A673 (cell line): ENCODE measurements around the gene MSH2. TPM values are rescaled to one million over a fixed set of nuclear protein-coding genes. Genes with fewer than 3 reads are reported as not detected.
A peak's percentile ranks its signal among the peaks of the same experiment; 100 is the strongest.

Experiments
- BruUV-seq: library from RNA; stranded (reverse); fragments of 400-500 nt; replicated peaks from 2 replicates; lab custom pipeline; 2021; lab: Mats Ljungman, UMichigan
- CTCF ChIA-PET: fragments of 300-600 bp; sonication (Branson Sonifier 250); formaldehyde crosslinking; loops from one replicate; lab custom pipeline; 2022; ENCODE audit warnings: antibody characterized with exemption; lab: Charles Lee
- POLR2A ChIA-PET: fragments of 300-600 bp; sonication (Branson Sonifier 250); formaldehyde crosslinking; loops from one replicate; lab custom pipeline; 2022; ENCODE audit warnings: antibody characterized with exemption; ENCODE audit not compliant: low non-redundant PET; lab: Charles Lee
- DNase-seq: peaks from one replicate; pipeline ENCODE4 v3.0.0-alpha.2; 2015; ENCODE audit warnings: low spot score
- H3K27ac ChIP-seq: fragments of 200-600 bp; sonication (generic); 2 replicates; pipeline ENCODE4 v1.5.1; 2016; ENCODE audit warnings: mixed run types, low read depth, mild to moderate bottlenecking, mixed read lengths, antibody characterized with exemption, low read length; ENCODE audit not compliant: poor library complexity, severe bottlenecking
- H3K27me3 ChIP-seq: fragments of 200-600 bp; sonication (generic); replicated peaks from 2 replicates; pipeline ENCODE4 v1.6.1; 2017; ENCODE audit warnings: mixed run types, low read depth, mild to moderate bottlenecking, mixed read lengths, antibody characterized with exemption, low read length; ENCODE audit not compliant: insufficient read depth, poor library complexity
- H3K36me3 ChIP-seq: fragments of 200-600 bp; sonication (generic); 2 replicates; pipeline ENCODE4 v1.6.1; 2016; ENCODE audit warnings: mixed run types, mild to moderate bottlenecking, mixed read lengths, antibody characterized with exemption, low read length; ENCODE audit not compliant: insufficient read depth, poor library complexity, severe bottlenecking
- H3K4me1 ChIP-seq: fragments of 200-600 bp; sonication (generic); 2 replicates; pipeline ENCODE4 v1.6.1; 2017; ENCODE audit warnings: mixed run types, mild to moderate bottlenecking, mixed read lengths, antibody characterized with exemption, low read length; ENCODE audit not compliant: insufficient read depth, poor library complexity, severe bottlenecking
- H3K4me3 ChIP-seq: fragments of 200-600 bp; sonication (generic); 2 replicates; pipeline ENCODE4 v1.5.1; 2016; ENCODE audit warnings: low read depth, mixed run types, mild to moderate bottlenecking, mixed read lengths, low read length; ENCODE audit not compliant: poor library complexity, severe bottlenecking
- H3K9me3 ChIP-seq: fragments of 200-600 bp; sonication (generic); 2 replicates; pipeline ENCODE4 v1.6.1; 2016; ENCODE audit warnings: mixed run types, low read depth, mild to moderate bottlenecking, mixed read lengths, antibody characterized with exemption, low read length; ENCODE audit not compliant: poor library complexity, severe bottlenecking
- EZH2 ChIP-seq: fragments of 200-600 bp; sonication (generic); IDR thresholded peaks from 2 replicates; pipeline ENCODE4 v1.6.1; 2017; ENCODE audit warnings: borderline replicate concordance, low read depth, mild to moderate bottlenecking, mixed read lengths, antibody characterized with exemption, low read length; ENCODE audit not compliant: poor library complexity, severe bottlenecking
- intact Hi-C: fragments of 100-400 bp; cut with micrococcal nuclease; formaldehyde crosslinking; loops from one replicate; pipeline ENCODE4 v1.10.0; 2022; ENCODE audit not compliant: unreplicated experiment
- total RNA-seq: library from RNA; stranded (reverse); gene quantifications from 2 replicates; pipeline ENCODE4 v1.2.3, GENCODE V29; 2021
- TF ChIP-seq, protein P1 (sequence below): fragments of 300-800, 200-600 bp; sonication (generic); conservative IDR thresholded peaks from 2 replicates; pipeline ENCODE4 v1.5.1; 2017; ENCODE audit warnings: low read depth, mild to moderate bottlenecking, antibody characterized with exemption, low read length, moderate library complexity, mixed read lengths

The MSH2 gene
- total RNA-seq, 1 experiment from 2014 or later, result 83.7 TPM

- H3K4me3 ChIP-seq, result peak overlapping the region; percentile 86
- no TSS peak for BruUV-seq
- no peaks in the 10 kb centered on the region for H3K4me1 ChIP-seq
- intact Hi-C loops, result no loop called here
- ChIA-PET POLR2A (no interaction called here), CTCF (interaction anchor here (1.3 kb wide), 1 partner anchor 14 kb away, joined by 14 read pairs; no protein-coding TSS in a partner anchor)
- no peak for TF ChIP-seq EZH2
- TF ChIP-seq, protein P1, sequence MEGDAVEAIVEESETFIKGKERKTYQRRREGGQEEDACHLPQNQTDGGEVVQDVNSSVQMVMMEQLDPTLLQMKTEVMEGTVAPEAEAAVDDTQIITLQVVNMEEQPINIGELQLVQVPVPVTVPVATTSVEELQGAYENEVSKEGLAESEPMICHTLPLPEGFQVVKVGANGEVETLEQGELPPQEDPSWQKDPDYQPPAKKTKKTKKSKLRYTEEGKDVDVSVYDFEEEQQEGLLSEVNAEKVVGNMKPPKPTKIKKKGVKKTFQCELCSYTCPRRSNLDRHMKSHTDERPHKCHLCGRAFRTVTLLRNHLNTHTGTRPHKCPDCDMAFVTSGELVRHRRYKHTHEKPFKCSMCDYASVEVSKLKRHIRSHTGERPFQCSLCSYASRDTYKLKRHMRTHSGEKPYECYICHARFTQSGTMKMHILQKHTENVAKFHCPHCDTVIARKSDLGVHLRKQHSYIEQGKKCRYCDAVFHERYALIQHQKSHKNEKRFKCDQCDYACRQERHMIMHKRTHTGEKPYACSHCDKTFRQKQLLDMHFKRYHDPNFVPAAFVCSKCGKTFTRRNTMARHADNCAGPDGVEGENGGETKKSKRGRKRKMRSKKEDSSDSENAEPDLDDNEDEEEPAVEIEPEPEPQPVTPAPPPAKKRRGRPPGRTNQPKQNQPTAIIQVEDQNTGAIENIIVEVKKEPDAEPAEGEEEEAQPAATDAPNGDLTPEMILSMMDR, result no peak
- H3K27ac ChIP-seq, result peak overlapping the region; percentile 52
- H3K27me3 ChIP-seq, result no peaks in the 10 kb centered on the region
- H3K9me3 ChIP-seq, result no peaks in the 10 kb centered on the region
- no peak for DNase-seq
- H3K36me3 ChIP-seq, result peaks cover 10% of the 10 kb centered on the region
Observed at GRCh38 chr2:47401789-47402554, 984 bp upstream of the MSH2 start.

DNA sequence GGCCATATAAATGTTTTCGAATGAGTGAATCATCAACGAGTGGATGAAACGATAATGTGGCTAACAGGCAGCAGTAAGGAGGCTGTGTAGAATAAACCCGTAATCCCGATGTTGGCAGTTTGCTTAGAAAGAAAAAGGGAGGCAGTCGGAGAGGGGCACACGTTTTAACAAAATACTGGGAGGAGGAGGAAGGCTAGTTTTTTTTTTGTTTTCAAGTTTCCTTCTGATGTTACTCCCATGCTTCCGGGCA lies 476 bp upstream of the MSH2 start:
- peaks cover 10% of the 10 kb centered on the region for H3K36me3 ChIP-seq
- H3K27ac ChIP-seq, result peak overlapping the region; percentile 52
- BruUV-seq, result no TSS peak
- ChIA-PET POLR2A (no interaction called here), CTCF (interaction anchor here (1.3 kb wide), 1 partner anchor 14 kb away, joined by 14 read pairs; no protein-coding TSS in a partner anchor)
- no peaks in the 10 kb centered on the region for H3K27me3 ChIP-seq
- no peaks in the 10 kb centered on the region for H3K9me3 ChIP-seq
- intact Hi-C loops, result no loop called here
- no peak for DNase-seq
- H3K4me3 ChIP-seq, result peak overlapping the region; percentile 86
- TF ChIP-seq, protein P1, result no peak
- TF ChIP-seq EZH2, result no peak
- H3K4me1 ChIP-seq, result no peaks in the 10 kb centered on the region

GRCh38 chr2:47403609-47404193 lies 745 bp downstream of the MSH2 start:
- DNase-seq, result peak; percentile 10
- no peaks in the 10 kb centered on the region for H3K9me3 ChIP-seq
- BruUV-seq, result no TSS peak
- TF ChIP-seq, protein P1, result no peak
- TF ChIP-seq EZH2, result no peak
- ChIA-PET CTCF (interaction anchor here (1.0 kb wide), 1 partner anchor 16 kb away, joined by 6 read pairs; no protein-coding TSS in a partner anchor), POLR2A (interaction anchor here (0.6 kb wide), 1 partner anchor 15 kb away, joined by 3 read pairs; no protein-coding TSS in a partner anchor)
- H3K27me3 ChIP-seq, result no peaks in the 10 kb centered on the region
- peak overlapping the region; percentile 89 for H3K27ac ChIP-seq
- H3K4me3 ChIP-seq, result peak overlapping the region; percentile 86
- no peaks in the 10 kb centered on the region for H3K4me1 ChIP-seq
- peaks cover 13% of the 10 kb centered on the region for H3K36me3 ChIP-seq
- intact Hi-C loops, result no loop called here
